PC-9 (cell line): ENCODE data around the gene CEP112.

ENCODE experiments used
- EZH2 ChIP-seq: fragments of 200-600 bp; sonication (generic); IDR thresholded peaks from 2 replicates; pipeline ENCODE4 v1.8.0; 2017; ENCODE audit warnings: antibody characterized with exemption, low read depth
- TF ChIP-seq, protein P1 (sequence below): fragments of 200-600 bp; sonication (generic); conservative IDR thresholded peaks from 2 replicates; pipeline ENCODE4 v1.6.1; 2017; ENCODE audit warnings: mixed run types, antibody characterized with exemption, mild to moderate bottlenecking, moderate library complexity

DNA sequence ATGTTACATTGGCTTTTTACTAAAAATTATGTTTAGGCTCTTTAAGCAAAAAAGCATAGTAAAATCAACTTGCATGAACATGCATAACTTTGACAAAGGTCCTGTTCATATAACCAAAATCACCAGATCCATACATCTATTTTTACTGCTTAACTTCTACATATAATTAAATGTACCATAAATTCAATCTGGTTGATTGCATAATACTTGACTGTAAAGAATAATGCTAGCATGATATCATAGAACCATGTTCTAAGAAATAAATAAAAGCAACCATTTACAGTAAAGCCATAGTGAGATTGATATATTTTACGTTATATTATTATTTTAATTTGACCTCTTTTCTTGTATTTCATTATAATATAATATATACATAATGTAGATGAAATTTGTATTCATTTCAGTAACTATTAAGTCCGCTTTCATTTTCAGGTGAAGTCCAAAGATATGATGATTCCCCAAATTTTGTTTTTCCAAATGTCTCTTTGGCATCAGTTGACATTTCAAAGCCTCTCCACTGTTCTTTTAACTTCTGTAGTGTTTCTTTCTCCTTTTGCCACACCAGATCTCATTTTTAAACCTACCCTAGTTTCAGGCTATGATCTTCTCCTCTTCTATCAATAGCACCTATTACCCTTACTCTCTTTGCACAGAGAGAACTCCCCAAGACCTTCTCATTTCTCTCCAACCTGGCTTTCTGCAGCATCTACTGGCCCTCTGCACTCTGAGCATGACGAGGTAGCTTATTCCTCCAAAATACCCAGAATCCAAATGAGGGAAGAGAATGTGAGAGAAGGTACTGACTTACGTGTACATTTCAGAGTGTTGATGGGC lies 35.5 kb upstream of the CEP112 start:
- TF ChIP-seq, protein P1, sequence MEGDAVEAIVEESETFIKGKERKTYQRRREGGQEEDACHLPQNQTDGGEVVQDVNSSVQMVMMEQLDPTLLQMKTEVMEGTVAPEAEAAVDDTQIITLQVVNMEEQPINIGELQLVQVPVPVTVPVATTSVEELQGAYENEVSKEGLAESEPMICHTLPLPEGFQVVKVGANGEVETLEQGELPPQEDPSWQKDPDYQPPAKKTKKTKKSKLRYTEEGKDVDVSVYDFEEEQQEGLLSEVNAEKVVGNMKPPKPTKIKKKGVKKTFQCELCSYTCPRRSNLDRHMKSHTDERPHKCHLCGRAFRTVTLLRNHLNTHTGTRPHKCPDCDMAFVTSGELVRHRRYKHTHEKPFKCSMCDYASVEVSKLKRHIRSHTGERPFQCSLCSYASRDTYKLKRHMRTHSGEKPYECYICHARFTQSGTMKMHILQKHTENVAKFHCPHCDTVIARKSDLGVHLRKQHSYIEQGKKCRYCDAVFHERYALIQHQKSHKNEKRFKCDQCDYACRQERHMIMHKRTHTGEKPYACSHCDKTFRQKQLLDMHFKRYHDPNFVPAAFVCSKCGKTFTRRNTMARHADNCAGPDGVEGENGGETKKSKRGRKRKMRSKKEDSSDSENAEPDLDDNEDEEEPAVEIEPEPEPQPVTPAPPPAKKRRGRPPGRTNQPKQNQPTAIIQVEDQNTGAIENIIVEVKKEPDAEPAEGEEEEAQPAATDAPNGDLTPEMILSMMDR: no peak
- TF ChIP-seq EZH2: no peak
